Activated CD4-positive, alpha-beta T cell treated with anti-CD3 and anti-CD28 coated beads, Interleukin-2, amount 50 U/mL, for 16 hours (primary cell): ENCODE measurements around the gene NGRN.
A peak's percentile ranks its signal among the peaks of the same experiment; 100 is the strongest.
"Not testable (repeated sequence)": the region's sequence is repeated elsewhere in the genome, so short reads cannot be mapped to it uniquely, and the experiment has no call there.

Experiments used
- DNase-seq: peaks from one replicate; pipeline ENCODE4 v3.0.0-alpha.2; 2020

Gene NGRN

DNA sequence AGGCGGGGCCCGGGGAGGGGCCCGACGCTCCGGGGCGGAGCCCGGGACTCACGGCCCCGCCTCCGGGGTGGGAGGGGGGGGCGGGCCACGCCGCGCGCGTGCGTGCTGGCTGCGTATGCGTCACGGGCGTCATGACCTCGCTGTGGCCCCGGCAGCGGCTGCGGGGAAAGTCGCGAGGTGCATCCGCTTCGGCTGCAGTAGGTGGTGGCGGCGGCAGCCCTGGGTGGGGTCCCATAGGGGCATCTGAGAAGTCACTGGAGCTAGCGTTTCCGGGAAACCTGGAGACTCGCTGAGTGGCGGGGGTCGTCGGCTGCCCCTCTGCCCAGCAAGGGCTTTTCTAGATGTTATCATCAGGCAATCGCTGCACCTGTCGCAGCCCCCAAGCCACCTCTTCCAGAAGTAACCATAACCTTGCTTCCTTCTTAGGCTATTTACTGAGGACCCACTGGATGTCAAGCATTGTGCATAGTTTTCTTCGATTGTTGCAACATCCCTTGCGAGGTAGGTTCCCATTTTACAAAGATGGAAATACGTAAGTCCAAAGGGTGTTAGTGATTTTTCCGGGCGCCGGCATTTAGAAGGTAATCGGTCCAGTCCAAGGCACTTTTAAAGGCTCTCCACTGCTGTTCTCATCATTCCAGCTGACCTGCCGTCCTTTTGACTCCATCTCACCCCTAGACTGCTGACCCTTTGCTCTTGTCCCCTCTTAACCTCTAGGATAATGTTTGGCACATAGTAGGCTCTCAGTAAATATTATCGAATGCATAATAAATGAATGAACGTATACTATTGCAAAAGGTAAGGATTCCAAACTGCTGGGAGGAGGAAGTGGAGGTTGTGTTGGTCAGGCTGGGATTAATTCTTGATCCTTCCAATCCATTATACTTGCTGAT is 31.1 kb upstream of the NGRN start, which contains the start of gene GDPGP1:
Gene GDPGP1 (plus strand): TSS at position 114 of the 893 bp plus-strand sequence. CDS start 6,700 bp downstream, outside the sequence.
- DNase-seq, result no peak

DNA sequence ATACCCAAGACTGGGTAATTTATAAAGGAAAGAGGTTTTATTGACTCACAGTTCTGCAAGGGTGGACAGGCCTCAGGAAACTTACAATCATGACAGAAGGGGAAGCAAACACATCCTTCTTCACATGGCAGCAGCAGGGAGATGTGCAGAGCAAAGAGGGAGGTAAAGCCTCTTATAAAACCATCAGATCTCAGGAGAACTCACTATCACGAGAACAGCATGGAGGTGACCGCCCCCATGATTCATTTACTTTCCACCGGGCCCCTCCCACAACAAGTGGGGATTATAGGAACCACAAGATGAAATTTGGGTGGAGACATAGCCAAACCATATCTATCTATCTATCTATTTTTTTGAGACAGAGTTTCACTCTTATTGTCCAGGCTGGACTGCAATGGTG is 26.1 kb upstream of the NGRN start:
- DNase-seq, result no peak

DNA sequence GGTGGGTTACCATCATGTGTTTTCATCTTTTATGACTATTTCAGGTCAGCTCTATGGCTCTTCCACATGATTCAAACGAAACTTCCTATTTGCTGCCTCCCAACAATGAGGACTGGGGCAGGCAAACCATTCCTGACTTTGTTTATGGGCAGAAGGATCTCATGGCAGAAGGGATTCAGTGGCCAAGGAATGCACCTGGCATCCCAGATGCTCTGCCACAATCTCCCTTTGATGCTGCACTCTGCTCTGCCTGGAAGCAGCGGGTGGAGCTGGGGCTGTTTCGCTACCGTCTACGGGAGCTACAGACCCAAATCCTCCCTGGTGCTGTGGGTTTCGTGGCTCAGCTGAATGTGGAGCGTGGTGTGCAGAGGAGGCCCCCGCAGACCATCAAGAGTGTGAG is 24.6 kb upstream of the NGRN start:
- no peak for DNase-seq

DNA sequence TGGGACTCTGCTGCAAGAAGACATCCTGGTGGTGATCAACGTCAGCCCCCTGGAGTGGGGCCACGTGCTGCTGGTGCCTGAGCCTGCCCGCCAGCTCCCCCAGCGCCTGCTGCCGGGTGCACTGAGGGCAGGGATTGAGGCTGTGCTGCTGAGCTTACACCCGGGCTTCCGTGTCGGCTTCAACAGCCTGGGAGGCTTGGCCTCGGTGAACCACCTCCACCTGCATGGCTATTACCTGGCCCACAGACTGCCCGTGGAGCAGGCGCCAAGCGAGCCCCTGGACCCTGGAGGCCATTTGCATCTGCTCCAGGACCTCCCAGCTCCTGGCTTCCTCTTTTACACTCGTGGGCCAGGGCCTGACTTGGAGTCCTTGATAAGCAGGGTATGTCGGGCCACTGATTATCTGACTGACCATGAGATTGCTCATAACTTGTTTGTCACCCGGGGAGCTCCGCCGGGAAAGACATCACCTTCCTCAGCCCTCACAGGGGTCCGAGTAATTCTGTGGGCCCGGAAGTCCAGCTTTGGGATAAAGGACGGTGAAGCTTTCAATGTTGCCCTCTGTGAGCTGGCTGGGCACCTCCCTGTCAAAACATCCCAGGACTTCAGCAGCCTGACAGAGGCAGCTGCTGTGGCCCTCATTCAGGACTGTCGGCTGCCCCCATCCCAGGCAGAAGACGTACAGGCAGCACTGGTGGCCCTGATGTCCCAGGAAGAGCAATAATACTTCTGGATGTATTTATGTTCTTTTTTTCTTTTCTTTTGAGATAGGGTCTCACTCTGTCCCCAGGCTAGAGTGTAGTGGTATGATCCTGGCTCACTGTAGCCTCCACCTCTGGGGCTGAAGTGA is 23.9 kb upstream of the NGRN start:
- no peak for DNase-seq

- no peak for DNase-seq
Measured at GRCh38 chr15:90243943-90244639, 21.4 kb upstream of the NGRN start.

DNA sequence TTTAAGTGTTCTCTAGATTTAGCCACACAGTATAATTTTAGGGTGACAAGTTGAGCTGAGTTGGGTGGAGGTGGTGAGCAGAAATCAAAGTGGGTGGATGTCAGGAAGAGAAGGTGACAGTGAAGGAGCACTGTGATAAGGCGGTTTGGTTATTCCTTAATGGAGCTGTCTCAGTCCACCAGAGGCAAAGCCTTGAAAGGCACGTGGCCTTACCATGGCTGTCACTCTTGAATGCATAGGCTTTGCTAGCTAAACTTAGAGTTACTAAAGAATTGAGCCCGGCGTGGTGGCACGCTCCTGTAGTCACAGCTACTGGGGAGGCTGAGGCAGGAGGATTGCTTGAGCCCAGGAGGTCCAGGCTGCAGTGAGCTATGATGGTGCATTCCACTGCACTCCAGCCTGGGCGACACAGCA is 16.7 kb upstream of the NGRN start:
- DNase-seq, result no peak

DNA sequence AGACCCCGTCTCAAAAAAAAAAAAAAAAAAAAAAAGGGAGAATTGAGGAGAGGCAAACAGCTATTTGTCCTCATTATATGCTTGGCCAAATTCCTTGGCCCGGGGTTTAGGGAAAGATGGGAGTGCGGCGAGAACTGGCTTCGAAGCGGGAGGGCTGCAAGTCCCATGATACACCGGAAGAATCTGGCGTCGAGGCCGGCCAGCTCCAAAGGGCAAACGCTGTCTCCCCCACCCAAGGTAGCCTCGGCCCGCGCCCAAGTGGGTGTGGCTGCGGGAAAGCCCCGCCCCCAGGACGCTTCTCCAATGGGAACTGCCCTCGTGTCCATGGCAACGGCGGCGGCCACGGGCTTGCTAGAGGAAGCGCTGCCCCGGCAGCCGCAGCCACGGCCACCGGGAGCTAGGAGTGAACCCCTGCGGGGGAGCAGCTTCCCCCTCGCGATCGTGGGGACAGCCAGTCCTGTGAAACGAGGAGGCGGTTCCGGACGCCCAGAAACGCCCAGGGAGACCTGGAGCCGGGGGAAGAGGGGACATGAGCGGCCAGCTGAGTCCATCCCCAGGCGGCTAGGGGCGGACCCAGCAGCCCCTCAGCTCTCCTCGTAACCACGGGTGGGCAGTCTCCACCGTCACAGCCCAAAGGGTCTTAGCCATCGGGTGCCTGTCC is 16.1 kb upstream of the NGRN start, which contains the start of gene TTLL13:
Gene TTLL13 (plus strand): TSS at position 354 of the 661 bp plus-strand sequence. CDS start 1,075 bp downstream, outside the sequence.
- peak; percentile 58 for DNase-seq

DNA sequence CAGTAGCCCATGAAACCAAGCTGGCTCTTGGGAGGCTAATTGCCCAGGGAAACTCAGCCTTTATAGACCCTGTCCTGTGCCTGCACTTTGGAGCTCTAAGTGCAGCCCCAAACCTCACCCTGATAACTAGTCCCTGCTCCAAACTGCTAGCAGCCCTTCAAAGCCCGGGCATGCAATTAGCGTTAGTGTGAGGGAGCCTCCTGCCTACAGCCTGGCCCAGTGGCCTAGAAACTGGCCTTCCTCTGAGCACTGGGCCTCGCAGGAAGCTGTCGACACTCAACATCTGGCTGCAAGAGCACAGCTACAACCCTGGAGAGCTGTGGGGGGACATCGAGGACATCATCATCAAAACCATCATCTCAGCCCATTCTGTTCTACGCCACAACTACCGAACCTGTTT is 7.7 kb upstream of the NGRN start:
- DNase-seq, result no peak

DNA sequence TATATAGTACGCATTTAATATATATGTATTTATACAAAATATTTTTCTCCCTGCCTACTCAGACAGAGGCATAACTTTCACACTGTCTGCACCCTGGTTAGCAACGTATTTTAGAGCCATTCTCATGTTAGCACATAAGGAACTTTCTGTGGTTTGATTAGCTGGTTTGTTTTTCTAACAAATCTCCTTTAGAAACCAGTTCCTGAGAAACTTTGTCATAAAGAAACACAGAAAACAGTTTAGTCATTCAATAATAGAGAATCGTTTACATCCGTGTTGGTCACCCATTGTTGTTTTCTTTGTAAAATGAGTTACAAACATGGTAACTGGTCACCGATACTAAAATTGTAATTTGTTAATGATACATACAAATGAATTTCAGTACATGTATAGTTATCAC is 5.9 kb upstream of the NGRN start:
- DNase-seq, result peak; percentile 74

DNA sequence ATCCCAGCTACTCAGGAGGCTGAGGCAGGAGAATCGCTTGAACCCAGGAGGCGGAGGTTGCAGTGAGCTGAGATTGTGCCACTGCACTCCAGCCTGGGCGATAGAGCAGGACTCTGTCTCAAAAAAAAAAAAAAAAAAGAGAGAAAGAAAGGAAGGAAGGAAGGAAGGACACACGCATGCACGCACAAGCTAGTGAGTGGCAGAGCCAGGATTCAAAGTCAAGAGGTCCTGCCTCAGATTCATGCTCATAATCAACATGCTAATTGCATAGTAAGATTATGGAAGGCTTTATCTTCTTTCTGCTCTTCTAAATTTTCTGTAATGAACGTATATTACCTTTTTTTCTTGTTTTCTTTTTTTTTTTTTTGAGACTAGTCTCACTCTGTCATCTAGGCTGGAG is 4.7 kb upstream of the NGRN start:
- DNase-seq, result not testable (repeated sequence)

- no peak for DNase-seq
Measured at GRCh38 chr15:90261811-90262210, 3.7 kb upstream of the NGRN start.

GRCh38 chr15:90262426-90262825 is 3.0 kb upstream of the NGRN start:
- DNase-seq, result no peak

GRCh38 chr15:90264671-90265070 is 801 bp upstream of the NGRN start:
- peak; percentile 68 for DNase-seq

DNA sequence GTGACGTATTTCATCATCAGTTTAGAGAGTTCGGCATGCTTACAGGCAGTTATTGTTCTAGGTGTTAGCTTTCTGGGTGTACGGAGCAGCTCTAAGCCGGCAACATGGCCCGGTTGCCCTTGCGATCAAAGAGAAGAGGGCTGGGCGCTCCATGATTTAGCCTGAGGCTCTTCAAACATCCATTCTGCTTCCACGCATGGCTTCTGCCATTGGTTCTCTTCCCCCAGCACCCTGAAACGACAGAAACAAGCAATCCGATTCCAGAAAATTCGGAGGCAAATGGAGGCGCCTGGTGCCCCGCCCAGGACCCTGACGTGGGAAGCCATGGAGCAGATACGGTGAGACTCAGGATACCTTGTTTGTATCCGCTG is 574 bp downstream of the NGRN start:
- peak; percentile 59 for DNase-seq

DNA sequence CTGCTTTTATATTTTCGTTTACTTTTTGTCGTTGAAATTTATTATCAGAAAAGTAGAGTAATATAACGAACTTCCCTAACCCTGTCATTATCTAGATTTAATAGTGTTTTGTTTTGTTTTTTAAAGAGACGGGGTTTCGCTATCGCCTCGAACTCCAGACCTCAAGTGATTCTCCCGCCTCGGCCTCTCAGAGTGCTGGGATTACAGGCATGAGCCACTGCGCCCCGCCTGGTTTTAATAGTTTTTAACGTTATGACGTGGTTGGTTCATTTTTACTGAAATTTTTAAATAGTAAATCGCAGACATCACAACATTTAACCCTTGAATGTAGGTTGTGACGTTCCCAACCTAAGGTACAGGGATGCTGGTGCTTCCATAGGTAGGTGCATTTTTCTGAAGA is 1.0 kb downstream of the NGRN start:
- peak; percentile 34 for DNase-seq

GRCh38 chr15:90268415-90268814 is 2.9 kb downstream of the NGRN start:
- DNase-seq, result no peak

DNA sequence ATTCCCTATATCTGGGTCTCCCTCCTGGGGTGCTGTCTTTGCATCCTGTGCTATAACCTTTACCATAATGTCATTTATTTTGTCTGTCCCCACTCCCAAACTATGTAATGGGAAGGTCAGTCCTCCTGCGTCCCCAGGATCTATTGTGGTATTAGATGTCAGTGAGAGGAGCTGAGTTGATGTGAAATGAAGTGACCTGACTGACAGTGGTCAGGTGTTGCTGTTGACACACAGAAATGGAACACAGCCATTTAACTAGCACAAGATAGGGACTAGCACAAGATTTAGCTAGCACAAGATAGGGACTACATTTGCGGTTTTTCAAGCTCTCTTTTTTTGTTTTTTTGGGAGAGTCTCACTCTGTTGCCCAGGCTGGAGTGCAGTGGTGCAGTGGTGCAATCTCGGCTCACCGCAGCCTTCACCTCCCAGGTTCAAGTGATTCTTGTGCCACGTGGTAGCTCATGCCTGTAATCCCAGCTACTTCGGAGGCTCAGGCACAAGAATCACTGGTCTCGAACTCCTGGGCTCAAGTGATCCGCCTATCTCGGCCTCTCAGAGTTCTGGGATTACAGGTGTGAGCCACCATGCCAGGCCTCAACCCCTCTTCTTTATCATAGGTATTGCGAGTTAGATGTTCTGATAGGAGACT is 5.2 kb downstream of the NGRN start:
- DNase-seq, result no peak

DNA sequence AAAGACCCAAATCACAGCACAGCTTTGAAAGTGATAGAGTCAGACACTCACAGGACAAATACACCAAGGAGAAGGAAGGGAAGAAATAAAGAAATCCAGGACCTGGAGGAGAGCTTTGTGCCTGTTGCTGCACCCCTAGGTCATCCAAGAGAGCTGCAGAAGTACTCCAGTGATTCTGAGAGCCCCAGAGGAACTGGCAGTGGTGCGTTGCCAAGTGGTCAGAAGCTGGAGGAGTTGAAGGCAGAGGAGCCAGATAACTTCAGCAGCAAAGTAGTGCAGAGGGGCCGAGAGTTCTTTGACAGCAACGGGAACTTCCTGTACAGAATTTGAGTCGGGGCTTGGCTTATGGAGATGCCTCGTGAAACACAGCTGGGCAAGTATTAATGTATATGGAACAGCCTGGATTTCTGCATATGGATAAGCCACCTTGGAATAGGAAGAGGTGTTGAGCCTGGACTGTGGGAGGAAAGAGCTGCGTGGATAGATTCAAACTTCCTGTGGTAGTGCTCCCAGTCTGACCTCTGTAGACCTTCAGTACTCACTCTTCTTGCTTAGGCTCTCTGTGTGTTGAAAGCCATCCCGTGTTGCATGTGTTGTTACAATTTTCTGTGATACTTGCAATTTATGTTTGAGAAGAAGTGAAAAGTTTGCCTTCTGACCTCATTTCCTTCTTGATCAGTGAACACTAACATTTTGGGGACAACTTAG is 6.1 kb downstream of the NGRN start:
- no peak for DNase-seq

- not testable (repeated sequence) for DNase-seq
Measured at GRCh38 chr15:90278467-90278866, 13.0 kb downstream of the NGRN start.

DNA sequence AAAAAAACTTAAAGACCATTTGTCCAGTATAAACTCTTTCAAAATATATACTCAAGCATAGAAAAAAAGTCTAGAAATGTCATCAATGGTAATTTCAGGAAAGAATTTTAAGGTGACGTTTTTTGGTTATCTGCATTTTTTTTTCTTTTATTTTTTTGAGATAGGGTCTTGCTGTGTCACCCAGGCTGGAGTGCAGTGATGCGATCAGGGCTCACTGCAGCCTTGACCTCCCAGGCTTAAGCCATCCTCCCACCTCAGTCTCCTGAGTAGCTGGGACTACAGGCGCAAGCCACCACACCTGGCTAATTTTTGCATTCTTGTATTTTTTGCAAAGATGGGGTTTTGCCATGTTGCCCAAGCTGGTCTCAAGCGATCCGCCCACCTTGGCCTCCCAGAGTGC is 15.3 kb downstream of the NGRN start:
- not testable (repeated sequence) for DNase-seq

- not testable (repeated sequence) for DNase-seq
Measured at GRCh38 chr15:90281637-90282036, 16.2 kb downstream of the NGRN start.
